ENCODE data around the gene PRKN.

The PRKN gene

GRCh38 chr6:162674452-162674851 lies 53.1 kb downstream of the PRKN start:
- H3K4me1 Mint-ChIP-seq: no peaks in the 10 kb centered on the region
- TF ChIP-seq CTCF (IDR thresholded peaks at IDR 0.05): no peak

DNA sequence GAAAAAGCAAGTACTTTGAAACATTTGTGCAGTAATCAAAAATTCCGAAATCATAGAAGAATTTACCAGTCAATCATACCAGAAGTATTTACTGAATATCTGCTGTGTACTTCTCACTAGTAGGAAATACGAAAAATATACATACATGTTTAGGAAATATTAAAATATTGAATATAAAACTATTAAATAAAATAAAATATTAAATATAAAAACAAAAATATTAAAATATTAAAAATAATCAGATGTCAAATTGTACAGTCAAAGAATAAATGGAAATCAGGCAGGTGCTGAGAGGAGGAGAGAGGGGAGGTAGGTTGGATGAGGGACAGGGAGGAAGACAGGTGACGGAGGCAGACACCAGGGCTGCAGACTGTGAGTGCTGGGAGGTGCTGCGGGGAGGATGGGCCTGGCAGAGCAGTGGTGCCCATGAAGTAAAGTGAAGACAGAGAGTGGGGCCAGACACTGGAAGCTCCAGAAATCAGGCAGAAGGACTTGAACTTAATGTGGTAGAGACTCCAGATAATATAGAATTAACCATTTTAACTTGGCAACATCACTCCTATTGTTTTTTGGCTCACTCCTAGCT lies 55.9 kb downstream of the PRKN start:
- H3K27ac Mint-ChIP-seq: no peak overlapping the region
- no peak for TF ChIP-seq CTCF (IDR thresholded peaks at IDR 0.05)
- no peak for DNase-seq
- H3K27me3 Mint-ChIP-seq (ENCODE audit: low read depth, poor library complexity): peaks cover 6% of the 10 kb centered on the region
- H3K4me1 Mint-ChIP-seq: no peaks in the 10 kb centered on the region
- H3K36me3 Mint-ChIP-seq (ENCODE audit: low read depth): no peaks in the 10 kb centered on the region
- H3K4me3 Mint-ChIP-seq: no peak overlapping the region
- no peaks in the 10 kb centered on the region for H3K9me3 Mint-ChIP-seq

More at GRCh38 chr6:162674452-162674851, 53.1 kb downstream of the PRKN start:
- Mint-ChIP-seq H3K4me3 (no peak overlapping the region), H3K36me3 (ENCODE audit: low read depth) (no peaks in the 10 kb centered on the region), H3K27me3 (ENCODE audit: low read depth, poor library complexity) (peaks cover 3% of the 10 kb centered on the region), H3K9me3 (no peaks in the 10 kb centered on the region), H3K27ac (no peak overlapping the region)
- DNase-seq: no peak

GRCh38 chr6:162670345-162670744 lies 57.2 kb downstream of the PRKN start:
- H3K27me3 Mint-ChIP-seq (ENCODE audit: low read depth, poor library complexity): peaks cover 6% of the 10 kb centered on the region
- peaks cover 7% of the 10 kb centered on the region for H3K9me3 Mint-ChIP-seq
- no peak for TF ChIP-seq CTCF (IDR thresholded peaks at IDR 0.05)
- peaks cover 6% of the 10 kb centered on the region for H3K36me3 Mint-ChIP-seq (ENCODE audit: low read depth)
- DNase-seq: no peak
- H3K4me1 Mint-ChIP-seq: no peaks in the 10 kb centered on the region
- no peak overlapping the region for H3K27ac Mint-ChIP-seq
- H3K4me3 Mint-ChIP-seq: no peak overlapping the region

DNA sequence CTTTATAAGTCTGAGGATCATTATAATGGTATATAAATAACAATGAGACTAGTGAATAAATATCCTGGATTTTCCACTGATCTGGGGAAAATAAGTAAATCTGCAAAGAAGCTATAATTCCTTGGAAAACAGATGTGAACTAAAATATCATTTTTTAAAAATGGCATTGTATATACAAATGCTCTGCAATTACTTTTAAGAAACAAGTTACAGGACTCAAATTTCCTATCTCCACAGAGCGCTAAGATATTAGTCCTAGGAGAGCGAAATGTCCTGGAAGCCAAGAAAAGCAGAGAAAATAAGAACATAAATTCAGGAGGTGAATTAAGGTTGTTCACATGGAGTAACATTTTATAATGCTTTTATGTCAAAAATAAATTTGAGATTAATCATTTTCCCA lies 61.3 kb downstream of the PRKN start:
- H3K36me3 Mint-ChIP-seq (ENCODE audit: low read depth): peaks cover 28% of the 10 kb centered on the region

GRCh38 chr6:162653808-162654207 lies 73.8 kb downstream of the PRKN start:
- H3K4me1 Mint-ChIP-seq: peaks cover 29% of the 10 kb centered on the region
- no peak overlapping the region for H3K4me3 Mint-ChIP-seq
- no peak for DNase-seq
- no peak overlapping the region for H3K27ac Mint-ChIP-seq
- TF ChIP-seq CTCF (IDR thresholded peaks at IDR 0.05): no peak
- H3K36me3 Mint-ChIP-seq (ENCODE audit: low read depth): no peaks in the 10 kb centered on the region
- H3K9me3 Mint-ChIP-seq: peaks cover 5% of the 10 kb centered on the region
- peaks cover 1% of the 10 kb centered on the region for H3K27me3 Mint-ChIP-seq (ENCODE audit: low read depth, poor library complexity)

More for the DNA sequence above, 61.3 kb downstream of the PRKN start:
- peaks cover 33% of the 10 kb centered on the region for H3K9me3 Mint-ChIP-seq
- H3K4me1 Mint-ChIP-seq: no peaks in the 10 kb centered on the region
- H3K27me3 Mint-ChIP-seq (ENCODE audit: low read depth, poor library complexity): peaks cover 6% of the 10 kb centered on the region
- no peak for DNase-seq
- H3K27ac Mint-ChIP-seq: no peak overlapping the region
- TF ChIP-seq CTCF (IDR thresholded peaks at IDR 0.05): no peak
- H3K4me3 Mint-ChIP-seq: no peak overlapping the region

DNA sequence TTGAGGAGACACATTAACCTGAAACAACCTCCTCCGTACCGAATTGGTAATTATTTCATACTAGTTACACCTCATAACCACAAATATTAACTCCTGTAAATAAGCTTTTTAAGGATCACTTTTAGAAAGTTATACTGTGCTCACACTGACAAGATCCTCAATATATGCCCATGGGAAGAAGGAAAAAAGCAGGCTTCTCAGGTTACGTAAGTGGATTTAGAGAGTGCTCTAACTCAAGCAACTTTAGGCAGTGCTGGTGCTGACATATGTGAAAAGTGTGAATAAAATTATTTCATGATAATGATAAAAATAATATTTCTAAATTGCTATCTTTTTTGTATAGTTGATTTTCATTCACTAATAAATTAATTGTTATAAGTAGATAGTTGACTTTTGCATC lies 76.1 kb downstream of the PRKN start:
- Mint-ChIP-seq H3K4me3 (no peak overlapping the region), H3K4me1 (peaks cover 30% of the 10 kb centered on the region), H3K27me3 (ENCODE audit: low read depth, poor library complexity) (peaks cover 6% of the 10 kb centered on the region), H3K9me3 (peaks cover 2% of the 10 kb centered on the region), H3K27ac (peak overlapping the region; percentile 76), H3K36me3 (ENCODE audit: low read depth) (no peaks in the 10 kb centered on the region)
- TF ChIP-seq CTCF (IDR thresholded peaks at IDR 0.05): no peak
- no peak for DNase-seq

All from nephron progenitor cell (in vitro differentiated cells).